ENCODE measurements around the gene SORCS2.

SORCS2 gene

DNA sequence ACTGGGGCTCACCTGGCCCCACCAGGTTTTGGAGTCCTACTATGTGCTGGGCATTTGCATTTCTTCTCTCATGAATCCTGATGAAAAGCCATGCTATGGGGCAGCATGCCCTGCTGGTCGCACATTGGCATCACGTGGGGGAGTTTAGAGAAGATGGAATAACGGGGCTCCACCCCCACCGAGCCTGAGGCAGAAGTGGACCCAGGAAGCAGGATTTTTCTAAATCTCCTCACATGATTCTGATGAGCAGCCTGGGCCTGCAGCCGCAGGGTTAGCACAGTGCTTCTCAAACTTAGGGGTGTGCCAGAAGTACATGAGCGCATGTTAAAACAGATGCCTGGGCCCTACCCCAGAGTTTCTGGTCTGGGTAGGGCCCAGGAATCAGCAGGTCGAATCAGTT, 4.6 kb upstream of the SORCS2 start:
- Histone ChIP-seq H3K4me3 (ENCODE audit: low read depth, low read length, poor library complexity, severe bottlenecking) (no peak overlapping the region), H3K79me2 (ENCODE audit: insufficient read depth, low read length) (no peaks in the 10 kb centered on the region), H3K36me3 (ENCODE audit: insufficient read depth, low read length) (no peaks in the 10 kb centered on the region), H3K9me2 (ENCODE audit: low read depth, low read length) (no peaks in the 10 kb centered on the region), H4K20me1 (ENCODE audit: insufficient read depth, low read length) (no peaks in the 10 kb centered on the region), H3K9me3 (ENCODE audit: low read length) (no peaks in the 10 kb centered on the region), H2AFZ (ENCODE audit: low read length) (no peak overlapping the region), H3K9ac (ENCODE audit: low read length) (no peak overlapping the region), H3K27me3 (ENCODE audit: insufficient read depth, low read length) (no peaks in the 10 kb centered on the region), H3K27ac (ENCODE audit: low read depth, low read length, poor library complexity, severe bottlenecking) (no peak overlapping the region), H3K4me1 (ENCODE audit: insufficient read depth, low read length, severe bottlenecking) (no peaks in the 10 kb centered on the region), H3F3A (ENCODE audit: insufficient read depth, low read length) (no peaks in the 10 kb centered on the region), H3K4me2 (ENCODE audit: low read length) (no peak overlapping the region)
- TF ChIP-seq, protein P1, sequence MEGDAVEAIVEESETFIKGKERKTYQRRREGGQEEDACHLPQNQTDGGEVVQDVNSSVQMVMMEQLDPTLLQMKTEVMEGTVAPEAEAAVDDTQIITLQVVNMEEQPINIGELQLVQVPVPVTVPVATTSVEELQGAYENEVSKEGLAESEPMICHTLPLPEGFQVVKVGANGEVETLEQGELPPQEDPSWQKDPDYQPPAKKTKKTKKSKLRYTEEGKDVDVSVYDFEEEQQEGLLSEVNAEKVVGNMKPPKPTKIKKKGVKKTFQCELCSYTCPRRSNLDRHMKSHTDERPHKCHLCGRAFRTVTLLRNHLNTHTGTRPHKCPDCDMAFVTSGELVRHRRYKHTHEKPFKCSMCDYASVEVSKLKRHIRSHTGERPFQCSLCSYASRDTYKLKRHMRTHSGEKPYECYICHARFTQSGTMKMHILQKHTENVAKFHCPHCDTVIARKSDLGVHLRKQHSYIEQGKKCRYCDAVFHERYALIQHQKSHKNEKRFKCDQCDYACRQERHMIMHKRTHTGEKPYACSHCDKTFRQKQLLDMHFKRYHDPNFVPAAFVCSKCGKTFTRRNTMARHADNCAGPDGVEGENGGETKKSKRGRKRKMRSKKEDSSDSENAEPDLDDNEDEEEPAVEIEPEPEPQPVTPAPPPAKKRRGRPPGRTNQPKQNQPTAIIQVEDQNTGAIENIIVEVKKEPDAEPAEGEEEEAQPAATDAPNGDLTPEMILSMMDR (IDR thresholded peaks at IDR 0.05; ENCODE audit: low read length), result no peak
- no peak for TF ChIP-seq EZH2 (IDR thresholded peaks at IDR 0.05; ENCODE audit: borderline replicate concordance, low read length)

DNA sequence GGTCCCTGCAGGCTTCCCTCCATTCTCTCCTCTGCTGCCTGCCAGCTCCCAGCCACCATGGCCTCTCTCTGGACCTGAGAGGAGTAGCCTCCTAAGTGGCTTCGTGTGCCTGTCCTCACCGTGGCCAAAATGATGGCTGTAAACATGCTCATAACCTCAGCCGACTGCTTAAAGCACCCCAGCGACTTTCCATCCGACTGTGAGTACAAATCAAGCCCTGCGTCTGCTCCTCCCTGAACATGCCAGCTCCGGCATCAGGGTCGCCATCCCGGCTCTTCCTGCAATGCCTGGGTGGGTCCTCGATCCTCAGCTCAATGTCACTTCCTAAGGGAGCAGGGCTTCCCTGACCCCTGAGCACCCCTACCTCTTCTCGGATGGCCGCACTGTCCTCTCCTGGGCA, 3.3 kb upstream of the SORCS2 start:
- H3K4me2 ChIP-seq (ENCODE audit: low read length), result no peak overlapping the region
- H3K79me2 ChIP-seq (ENCODE audit: insufficient read depth, low read length), result no peaks in the 10 kb centered on the region
- no peak overlapping the region for H3K9ac ChIP-seq (ENCODE audit: low read length)
- no peaks in the 10 kb centered on the region for H3K36me3 ChIP-seq (ENCODE audit: insufficient read depth, low read length)
- H3K4me3 ChIP-seq (ENCODE audit: low read depth, low read length, poor library complexity, severe bottlenecking), result no peak overlapping the region
- H3K9me3 ChIP-seq (ENCODE audit: low read length), result no peaks in the 10 kb centered on the region
- TF ChIP-seq, protein P1 (IDR thresholded peaks at IDR 0.05; ENCODE audit: low read length), result no peak
- TF ChIP-seq EZH2 (IDR thresholded peaks at IDR 0.05; ENCODE audit: borderline replicate concordance, low read length), result no peak
- H3K27me3 ChIP-seq (ENCODE audit: insufficient read depth, low read length), result no peaks in the 10 kb centered on the region
- no peak overlapping the region for H3K27ac ChIP-seq (ENCODE audit: low read depth, low read length, poor library complexity, severe bottlenecking)
- H3K4me1 ChIP-seq (ENCODE audit: insufficient read depth, low read length, severe bottlenecking), result no peaks in the 10 kb centered on the region
- H2AFZ ChIP-seq (ENCODE audit: low read length), result no peak overlapping the region
- no peaks in the 10 kb centered on the region for H4K20me1 ChIP-seq (ENCODE audit: insufficient read depth, low read length)
- H3F3A ChIP-seq (ENCODE audit: insufficient read depth, low read length), result no peaks in the 10 kb centered on the region
- H3K9me2 ChIP-seq (ENCODE audit: low read depth, low read length), result no peaks in the 10 kb centered on the region

DNA sequence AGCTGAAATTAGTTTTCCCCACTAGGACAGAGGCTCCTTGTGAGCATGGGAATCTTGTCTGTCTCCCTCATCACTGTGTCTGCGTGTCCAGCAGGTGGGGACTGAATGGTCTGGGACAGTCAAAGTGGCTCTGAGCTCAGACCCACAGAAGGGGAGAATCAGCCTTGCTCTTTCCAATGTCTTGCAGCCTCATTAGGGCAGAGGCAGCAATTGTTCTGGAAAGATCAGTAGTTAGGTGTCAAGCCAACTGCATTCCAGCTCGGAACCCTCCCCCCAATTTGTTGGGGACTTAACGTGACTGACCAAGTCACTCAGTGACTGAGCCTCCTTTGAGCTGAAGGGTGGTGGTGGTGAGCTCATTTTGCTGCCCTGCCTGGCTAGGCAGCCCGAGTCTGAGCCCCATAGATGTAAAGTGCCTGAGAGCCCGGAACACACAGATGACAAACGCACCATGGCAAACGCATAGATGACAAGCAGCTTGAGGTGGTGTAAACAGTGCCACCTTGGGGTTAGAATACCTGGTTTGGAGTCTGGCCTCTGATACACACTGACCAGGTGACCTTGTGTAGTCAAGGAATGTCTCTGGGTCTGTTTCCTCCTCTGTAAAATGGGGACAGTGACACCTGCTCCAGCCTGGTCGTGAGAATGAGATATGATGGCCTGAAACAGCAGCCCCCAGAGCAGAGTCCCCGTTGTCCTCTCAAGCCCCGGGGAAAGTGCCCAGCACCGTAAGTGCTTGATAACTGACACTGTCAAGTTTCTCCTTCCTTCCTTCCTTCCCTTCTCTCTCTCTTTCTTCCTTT, 2.7 kb upstream of the SORCS2 start:
- no peaks in the 10 kb centered on the region for H3K79me2 ChIP-seq (ENCODE audit: insufficient read depth, low read length)
- no peaks in the 10 kb centered on the region for H3K9me2 ChIP-seq (ENCODE audit: low read depth, low read length)
- H4K20me1 ChIP-seq (ENCODE audit: insufficient read depth, low read length), result no peaks in the 10 kb centered on the region
- TF ChIP-seq EZH2 (IDR thresholded peaks at IDR 0.05; ENCODE audit: borderline replicate concordance, low read length), result no peak
- TF ChIP-seq, protein P1 (IDR thresholded peaks at IDR 0.05; ENCODE audit: low read length), result no peak
- no peaks in the 10 kb centered on the region for H3K27me3 ChIP-seq (ENCODE audit: insufficient read depth, low read length)
- H3K4me3 ChIP-seq (ENCODE audit: low read depth, low read length, poor library complexity, severe bottlenecking), result no peak overlapping the region
- no peak overlapping the region for H3K4me2 ChIP-seq (ENCODE audit: low read length)
- H3K36me3 ChIP-seq (ENCODE audit: insufficient read depth, low read length), result no peaks in the 10 kb centered on the region
- no peaks in the 10 kb centered on the region for H3K9me3 ChIP-seq (ENCODE audit: low read length)
- no peak overlapping the region for H2AFZ ChIP-seq (ENCODE audit: low read length)
- no peaks in the 10 kb centered on the region for H3F3A ChIP-seq (ENCODE audit: insufficient read depth, low read length)
- H3K27ac ChIP-seq (ENCODE audit: low read depth, low read length, poor library complexity, severe bottlenecking), result no peak overlapping the region
- H3K4me1 ChIP-seq (ENCODE audit: insufficient read depth, low read length, severe bottlenecking), result no peaks in the 10 kb centered on the region
- H3K9ac ChIP-seq (ENCODE audit: low read length), result no peak overlapping the region

Measured in OCI-LY1 (cell line).